Measurements from ENCODE around the gene SP2. TPM values are rescaled to one million over a fixed set of nuclear protein-coding genes. Genes with fewer than 3 reads are reported as not detected.

Gene SP2
- total and polyA plus RNA-seq, 4 donors: 4.9 to 19.9 (median 11.1) TPM

DNA sequence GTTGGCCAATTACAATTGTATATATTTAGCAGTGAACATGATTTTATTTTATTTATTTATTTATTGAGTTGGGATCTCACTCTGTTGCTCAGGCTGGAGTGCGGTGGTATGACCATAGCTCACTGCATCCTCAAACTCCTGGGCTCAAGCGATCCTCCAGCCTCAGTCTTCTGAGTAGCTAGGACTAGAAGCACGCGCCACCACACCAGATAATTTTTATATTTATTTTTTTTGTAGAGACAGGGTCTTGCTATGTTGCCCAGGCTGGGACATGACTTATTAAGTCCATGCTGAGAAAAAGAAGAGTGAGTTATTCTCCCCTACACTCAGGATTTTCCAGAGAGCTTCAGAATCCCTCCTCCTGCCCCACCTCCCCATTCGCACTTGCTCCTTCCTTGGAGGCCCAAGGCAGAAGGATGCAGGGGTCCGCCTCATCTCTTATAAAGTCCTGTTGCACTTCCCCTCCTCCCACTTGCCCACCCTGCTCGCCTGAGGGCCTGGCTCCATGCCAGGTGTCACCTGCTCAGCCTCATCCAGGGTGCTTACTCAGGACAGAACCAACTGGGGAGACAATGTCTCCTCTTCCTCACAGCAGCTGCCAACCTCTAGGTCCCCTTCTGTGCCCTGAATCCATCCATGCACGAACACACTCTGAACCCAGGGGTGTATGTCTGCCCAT is 16.1 kb upstream of the SP2 start:
- DNase-seq: no peak
- no peak overlapping the region for H3K4me3 ChIP-seq
- no peak overlapping the region for H3K9ac ChIP-seq (ENCODE audit: insufficient read depth in 1 of 2, low read length in 2 of 2)
- WGBS, 2 donors: 87 to 94% methylated on average over 8 of the region's 8 CpGs
- H3K9me3 ChIP-seq (ENCODE audit: control insufficient read depth in 4 of 4, insufficient read depth in 3 of 4, low read length in 3 of 4): no peaks in the 10 kb centered on the region
- H3K36me3 ChIP-seq (ENCODE audit: control insufficient read depth in 4 of 4, insufficient read depth in 4 of 4, low read length in 4 of 4): no peaks in the 10 kb centered on the region
- TF ChIP-seq, protein P1, sequence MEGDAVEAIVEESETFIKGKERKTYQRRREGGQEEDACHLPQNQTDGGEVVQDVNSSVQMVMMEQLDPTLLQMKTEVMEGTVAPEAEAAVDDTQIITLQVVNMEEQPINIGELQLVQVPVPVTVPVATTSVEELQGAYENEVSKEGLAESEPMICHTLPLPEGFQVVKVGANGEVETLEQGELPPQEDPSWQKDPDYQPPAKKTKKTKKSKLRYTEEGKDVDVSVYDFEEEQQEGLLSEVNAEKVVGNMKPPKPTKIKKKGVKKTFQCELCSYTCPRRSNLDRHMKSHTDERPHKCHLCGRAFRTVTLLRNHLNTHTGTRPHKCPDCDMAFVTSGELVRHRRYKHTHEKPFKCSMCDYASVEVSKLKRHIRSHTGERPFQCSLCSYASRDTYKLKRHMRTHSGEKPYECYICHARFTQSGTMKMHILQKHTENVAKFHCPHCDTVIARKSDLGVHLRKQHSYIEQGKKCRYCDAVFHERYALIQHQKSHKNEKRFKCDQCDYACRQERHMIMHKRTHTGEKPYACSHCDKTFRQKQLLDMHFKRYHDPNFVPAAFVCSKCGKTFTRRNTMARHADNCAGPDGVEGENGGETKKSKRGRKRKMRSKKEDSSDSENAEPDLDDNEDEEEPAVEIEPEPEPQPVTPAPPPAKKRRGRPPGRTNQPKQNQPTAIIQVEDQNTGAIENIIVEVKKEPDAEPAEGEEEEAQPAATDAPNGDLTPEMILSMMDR (IDR thresholded peaks at IDR 0.05; ENCODE audit: control extremely low read depth, extremely low read depth): no peak
- no peak overlapping the region for H3K27ac ChIP-seq (ENCODE audit: low read depth in 1 of 2, low read length in 1 of 2)
- ATAC-seq (ENCODE audit: insufficient read depth, low FRiP score): no peak
- H3K27me3 ChIP-seq (ENCODE audit: control insufficient read depth in 3 of 3, insufficient read depth in 3 of 3, low read length in 2 of 3): no peaks in the 10 kb centered on the region
- H3K4me1 ChIP-seq (ENCODE audit: control insufficient read depth in 5 of 5, insufficient read depth in 5 of 5, low read length in 5 of 5): peaks cover 0 to 41% (median 17%) of the 10 kb centered on the region in 5 donors

- H3K4me1 ChIP-seq (ENCODE audit: control insufficient read depth in 5 of 5, insufficient read depth in 5 of 5, low read length in 5 of 5): peaks cover 0 to 49% (median 19%) of the 10 kb centered on the region in 5 donors
- peak in 2 of 3 donors; percentile 29 to 50 for DNase-seq
- H3K9ac ChIP-seq (ENCODE audit: insufficient read depth in 1 of 2, low read length in 2 of 2): no peak overlapping the region
- no peak overlapping the region for H3K4me3 ChIP-seq
- H3K9me3 ChIP-seq (ENCODE audit: control insufficient read depth in 4 of 4, insufficient read depth in 3 of 4, low read length in 3 of 4): no peaks in the 10 kb centered on the region
- H3K27me3 ChIP-seq (ENCODE audit: control insufficient read depth in 3 of 3, insufficient read depth in 3 of 3, low read length in 2 of 3): no peaks in the 10 kb centered on the region
- WGBS, 2 donors: 19 to 23% methylated on average over 7 of the region's 7 CpGs
- ATAC-seq (ENCODE audit: insufficient read depth, low FRiP score): no peak
- no peaks in the 10 kb centered on the region for H3K36me3 ChIP-seq (ENCODE audit: control insufficient read depth in 4 of 4, insufficient read depth in 4 of 4, low read length in 4 of 4)
- peak overlapping the region in 1 of 2 donors; percentile 72 for H3K27ac ChIP-seq (ENCODE audit: low read depth in 1 of 2, low read length in 1 of 2)
- TF ChIP-seq, protein P1 (IDR thresholded peaks at IDR 0.05; ENCODE audit: control extremely low read depth, extremely low read depth): no peak
These were observed 13.8 kb upstream of the SP2 start for GRCh38 chr17:47882247-47882646.

GRCh38 chr17:47882695-47883588 is 13.1 kb upstream of the SP2 start:
- H3K4me3 ChIP-seq: no peak overlapping the region
- peaks cover 0 to 45% (median 13%) of the 10 kb centered on the region in 5 donors for H3K4me1 ChIP-seq (ENCODE audit: control insufficient read depth in 5 of 5, insufficient read depth in 5 of 5, low read length in 5 of 5)
- no peak overlapping the region for H3K9ac ChIP-seq (ENCODE audit: insufficient read depth in 1 of 2, low read length in 2 of 2)
- no peaks in the 10 kb centered on the region for H3K27me3 ChIP-seq (ENCODE audit: control insufficient read depth in 3 of 3, insufficient read depth in 3 of 3, low read length in 2 of 3)
- 73 to 91% methylated on average over 9 of the region's 9 CpGs for WGBS, 2 donors
- no peaks in the 10 kb centered on the region for H3K36me3 ChIP-seq (ENCODE audit: control insufficient read depth in 4 of 4, insufficient read depth in 4 of 4, low read length in 4 of 4)
- DNase-seq (no peak), ATAC-seq (ENCODE audit: insufficient read depth, low FRiP score) (no peak)
- no peaks in the 10 kb centered on the region for H3K9me3 ChIP-seq (ENCODE audit: control insufficient read depth in 4 of 4, insufficient read depth in 3 of 4, low read length in 3 of 4)
- peak overlapping the region in 1 of 2 donors; percentile 72 for H3K27ac ChIP-seq (ENCODE audit: low read depth in 1 of 2, low read length in 1 of 2)
- TF ChIP-seq, protein P1 (IDR thresholded peaks at IDR 0.05; ENCODE audit: control extremely low read depth, extremely low read depth): no peak

Measured in lung (tissue), 12 donors.